Stomach (tissue), 4 donors: ENCODE results near the gene ACOXL.

Source experiments
- CTCF ChIP-seq, 7 experiments: fragments of 450-650 bp in 4 of 7; fragments of 200-600 bp in 3 of 7; sonication (generic) in 3 of 7; IDR thresholded peaks; one replicate each; pipeline ENCODE4 v1.5.1; 2016 to 2019; ENCODE audit warnings: antibody characterized with exemption in 7 of 7, control low read depth in 2 of 7, mild to moderate bottlenecking in 1 of 7
- EP300 ChIP-seq: sonication (generic); formaldehyde crosslinking; IDR thresholded peaks from one replicate; pipeline ENCODE4 v1.6.1; 2017; ENCODE audit warnings: antibody characterized with exemption
- POLR2A ChIP-seq, 4 donors: fragments of 450-650 bp; IDR thresholded peaks; one replicate each; pipeline ENCODE4 v1.6.1; 2016; ENCODE audit warnings: antibody characterized with exemption in 4 of 4, control low read depth in 2 of 4, mild to moderate bottlenecking in 1 of 4, moderate library complexity in 1 of 4
- POLR2AphosphoS5 ChIP-seq, 3 donors: sonication (generic); formaldehyde crosslinking; IDR thresholded peaks; one replicate each; pipeline ENCODE4 v1.6.1; 2016; ENCODE audit warnings: antibody characterized with exemption in 3 of 3

GRCh38 chr2:110764931-110765330 lies 32.6 kb downstream of the ACOXL start:
- no peak for TF ChIP-seq CTCF (IDR thresholded peaks at IDR 0.05)
- TF ChIP-seq POLR2AphosphoS5 (IDR thresholded peaks at IDR 0.05) = no peak
- TF ChIP-seq POLR2A (IDR thresholded peaks at IDR 0.05) = no peak
- no peak for TF ChIP-seq EP300
